SK-N-SH treated with all-trans-retinoic acid at 6 μM for 48 hours (cell line): ENCODE results near the gene TNFRSF18.

Experiments used
- POU6F1 ChIP-seq: fragments of 250-450 bp; sonication (Bioruptor Pico); IDR thresholded peaks from 2 replicates; pipeline ENCODE4 v1.8.0; 2021; ENCODE audit warnings: low read depth, mild to moderate bottlenecking, moderate library complexity, borderline replicate concordance
- TOX ChIP-seq: fragments of 250-450 bp; sonication (Bioruptor Pico); IDR thresholded peaks from 2 replicates; pipeline ENCODE4 v1.8.0; 2021; ENCODE audit warnings: mild to moderate bottlenecking, moderate library complexity, borderline replicate concordance

DNA sequence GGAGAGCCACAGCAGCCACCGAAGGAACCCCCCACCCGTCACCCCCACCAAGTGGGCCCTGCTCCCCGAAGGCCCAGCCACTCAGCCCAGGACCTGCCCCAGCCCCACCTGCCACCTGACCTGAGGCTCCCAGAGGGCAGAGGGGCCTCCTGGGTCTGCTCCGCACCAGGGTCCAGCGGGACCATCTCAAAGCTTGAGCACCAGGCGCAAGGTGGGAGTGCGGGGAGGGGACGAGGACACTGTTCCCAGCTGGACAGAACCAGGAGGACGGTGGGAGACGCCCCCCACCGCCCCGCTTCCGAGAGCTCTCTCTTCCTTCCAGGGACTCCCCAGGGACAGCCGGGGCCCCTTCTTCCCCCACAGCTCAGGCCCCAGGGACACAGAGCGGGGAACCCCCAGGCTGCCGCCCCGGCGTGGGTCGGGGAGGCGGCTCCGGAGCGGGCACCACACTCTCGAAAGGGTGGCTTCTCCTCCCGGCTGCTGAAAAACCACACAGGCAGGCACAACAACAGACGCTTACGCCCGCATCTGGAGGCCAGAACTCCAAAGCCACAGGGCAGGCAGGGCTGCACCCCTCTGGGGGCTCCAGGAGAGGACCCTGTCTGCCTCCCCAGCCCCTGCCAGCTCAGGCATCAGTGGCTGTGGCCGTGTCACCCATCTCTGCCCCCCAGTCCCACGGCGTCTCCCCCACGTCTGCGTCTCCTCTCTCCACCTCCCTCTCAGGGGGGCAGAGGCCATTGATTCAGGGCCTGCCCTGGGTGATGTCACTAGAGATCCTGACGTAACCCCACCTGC is 34.6 kb downstream of the TNFRSF18 start:
- TF ChIP-seq TOX (CRISPR knock-in tag), result no peak
- no peak for TF ChIP-seq POU6F1
